Measurements from ENCODE around the gene P2RY12. TPM values are rescaled to one million over a fixed set of nuclear protein-coding genes. Genes with fewer than 3 reads are reported as not detected.

Gene P2RY12
- total and polyA plus RNA-seq, 2 experiments from 2014 or later = 0.22 TPM; not detected in 1

- H3K4me1 ChIP-seq (ENCODE audit: low read depth) = no peaks in the 10 kb centered on the region
These were observed 18.7 kb upstream of the P2RY12 start for GRCh38 chr3:151403246-151403645.

GRCh38 chr3:151402349-151402748, 17.8 kb upstream of the P2RY12 start:
- no peaks in the 10 kb centered on the region for H3K4me1 ChIP-seq (ENCODE audit: low read depth)
- H3K9me3 ChIP-seq (ENCODE audit: low read depth) = no peaks in the 10 kb centered on the region
- no peak overlapping the region for H3K4me3 ChIP-seq
- H3K27ac ChIP-seq = no peak overlapping the region
- TF ChIP-seq, protein P1, sequence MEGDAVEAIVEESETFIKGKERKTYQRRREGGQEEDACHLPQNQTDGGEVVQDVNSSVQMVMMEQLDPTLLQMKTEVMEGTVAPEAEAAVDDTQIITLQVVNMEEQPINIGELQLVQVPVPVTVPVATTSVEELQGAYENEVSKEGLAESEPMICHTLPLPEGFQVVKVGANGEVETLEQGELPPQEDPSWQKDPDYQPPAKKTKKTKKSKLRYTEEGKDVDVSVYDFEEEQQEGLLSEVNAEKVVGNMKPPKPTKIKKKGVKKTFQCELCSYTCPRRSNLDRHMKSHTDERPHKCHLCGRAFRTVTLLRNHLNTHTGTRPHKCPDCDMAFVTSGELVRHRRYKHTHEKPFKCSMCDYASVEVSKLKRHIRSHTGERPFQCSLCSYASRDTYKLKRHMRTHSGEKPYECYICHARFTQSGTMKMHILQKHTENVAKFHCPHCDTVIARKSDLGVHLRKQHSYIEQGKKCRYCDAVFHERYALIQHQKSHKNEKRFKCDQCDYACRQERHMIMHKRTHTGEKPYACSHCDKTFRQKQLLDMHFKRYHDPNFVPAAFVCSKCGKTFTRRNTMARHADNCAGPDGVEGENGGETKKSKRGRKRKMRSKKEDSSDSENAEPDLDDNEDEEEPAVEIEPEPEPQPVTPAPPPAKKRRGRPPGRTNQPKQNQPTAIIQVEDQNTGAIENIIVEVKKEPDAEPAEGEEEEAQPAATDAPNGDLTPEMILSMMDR (IDR thresholded peaks at IDR 0.05; ENCODE audit: low read depth, low read length) = no peak
- H3K36me3 ChIP-seq = no peaks in the 10 kb centered on the region
- no peaks in the 10 kb centered on the region for H3K27me3 ChIP-seq
- DNase-seq (ENCODE audit: low read depth in 1 of 2, low spot score in 1 of 2) = no peak

More at GRCh38 chr3:151403246-151403645, 18.7 kb upstream of the P2RY12 start:
- Histone ChIP-seq H3K27ac (no peak overlapping the region), H3K36me3 (no peaks in the 10 kb centered on the region), H3K4me3 (no peak overlapping the region), H3K27me3 (no peaks in the 10 kb centered on the region), H3K9me3 (ENCODE audit: low read depth) (no peaks in the 10 kb centered on the region)
- peak in 1 of 2 donors; percentile 82 for DNase-seq (ENCODE audit: low read depth in 1 of 2, low spot score in 1 of 2)
- TF ChIP-seq, protein P1 (IDR thresholded peaks at IDR 0.05; ENCODE audit: low read depth, low read length) = no peak

DNA sequence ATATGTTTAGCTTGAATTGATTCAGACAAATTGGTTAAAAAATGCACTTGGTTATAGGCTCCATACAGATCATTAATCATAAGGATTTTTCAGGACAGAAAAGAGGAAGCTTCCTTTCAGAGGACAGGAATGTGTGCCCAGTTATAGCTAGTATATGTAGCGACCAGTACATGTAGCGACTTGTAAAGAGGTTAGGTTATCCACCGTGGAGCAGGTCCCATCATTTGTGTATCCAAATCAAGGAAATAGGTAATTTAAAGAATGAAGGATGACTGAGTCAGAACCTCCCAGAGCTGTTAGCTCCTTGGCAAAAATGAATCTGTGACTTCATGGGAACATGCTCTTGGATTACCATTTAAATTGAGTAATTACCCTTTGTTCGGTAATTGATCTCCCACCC, 15.8 kb upstream of the P2RY12 start:
- H3K4me1 ChIP-seq (ENCODE audit: low read depth) = no peaks in the 10 kb centered on the region
- no peak for DNase-seq (ENCODE audit: low read depth in 1 of 2, low spot score in 1 of 2)
- H3K36me3 ChIP-seq = no peaks in the 10 kb centered on the region
- no peaks in the 10 kb centered on the region for H3K9me3 ChIP-seq (ENCODE audit: low read depth)
- no peaks in the 10 kb centered on the region for H3K27me3 ChIP-seq
- no peak overlapping the region for H3K27ac ChIP-seq
- H3K4me3 ChIP-seq = no peak overlapping the region
- TF ChIP-seq, protein P1 (IDR thresholded peaks at IDR 0.05; ENCODE audit: low read depth, low read length) = no peak

GRCh38 chr3:151398895-151399294, 14.3 kb upstream of the P2RY12 start:
- no peaks in the 10 kb centered on the region for H3K4me1 ChIP-seq (ENCODE audit: low read depth)
- H3K9me3 ChIP-seq (ENCODE audit: low read depth) = no peaks in the 10 kb centered on the region
- no peaks in the 10 kb centered on the region for H3K27me3 ChIP-seq
- H3K27ac ChIP-seq = no peak overlapping the region
- DNase-seq (ENCODE audit: low read depth in 1 of 2, low spot score in 1 of 2) = no peak
- TF ChIP-seq, protein P1 (IDR thresholded peaks at IDR 0.05; ENCODE audit: low read depth, low read length) = no peak
- no peaks in the 10 kb centered on the region for H3K36me3 ChIP-seq
- H3K4me3 ChIP-seq = no peak overlapping the region

GRCh38 chr3:151395806-151396205, 11.3 kb upstream of the P2RY12 start:
- TF ChIP-seq, protein P1 (IDR thresholded peaks at IDR 0.05; ENCODE audit: low read depth, low read length) = no peak
- Histone ChIP-seq H3K9me3 (ENCODE audit: low read depth) (no peaks in the 10 kb centered on the region), H3K27me3 (no peaks in the 10 kb centered on the region), H3K27ac (no peak overlapping the region), H3K4me1 (ENCODE audit: low read depth) (no peaks in the 10 kb centered on the region), H3K4me3 (no peak overlapping the region), H3K36me3 (no peaks in the 10 kb centered on the region)
- peak in 1 of 2 donors; percentile 44 for DNase-seq (ENCODE audit: low read depth in 1 of 2, low spot score in 1 of 2)

- no peak overlapping the region for H3K27ac ChIP-seq
- DNase-seq (ENCODE audit: low read depth in 1 of 2, low spot score in 1 of 2) = no peak
These were observed 10.1 kb upstream of the P2RY12 start for GRCh38 chr3:151394611-151395010.

More at GRCh38 chr3:151394611-151395010, 10.1 kb upstream of the P2RY12 start:
- TF ChIP-seq, protein P1 (IDR thresholded peaks at IDR 0.05; ENCODE audit: low read depth, low read length) = no peak
- H3K27me3 ChIP-seq = no peaks in the 10 kb centered on the region
- no peak overlapping the region for H3K4me3 ChIP-seq
- no peaks in the 10 kb centered on the region for H3K4me1 ChIP-seq (ENCODE audit: low read depth)
- no peaks in the 10 kb centered on the region for H3K9me3 ChIP-seq (ENCODE audit: low read depth)
- no peaks in the 10 kb centered on the region for H3K36me3 ChIP-seq
